ENCODE results near the gene CREB3.

Gene CREB3

GRCh38 chr9:35776018-35776417 lies 43.6 kb downstream of the CREB3 start:
- no peak for TF ChIP-seq CTCF (IDR thresholded peaks at IDR 0.05; ENCODE audit: extremely low read depth, missing control alignments)
- no peak for DNase-seq (ENCODE audit: low spot score)

- no peak for TF ChIP-seq CTCF (IDR thresholded peaks at IDR 0.05; ENCODE audit: extremely low read depth, missing control alignments)
- no peak for DNase-seq (ENCODE audit: low spot score)
These were observed 46.0 kb downstream of the CREB3 start for GRCh38 chr9:35778496-35778895.

GRCh38 chr9:35781066-35781465 lies 48.6 kb downstream of the CREB3 start:
- no peak for DNase-seq (ENCODE audit: low spot score)
- no peak for TF ChIP-seq CTCF (IDR thresholded peaks at IDR 0.05; ENCODE audit: extremely low read depth, missing control alignments)

- TF ChIP-seq CTCF (IDR thresholded peaks at IDR 0.05; ENCODE audit: extremely low read depth, missing control alignments), result no peak
- no peak for DNase-seq (ENCODE audit: low spot score)
These were observed 51.0 kb downstream of the CREB3 start for GRCh38 chr9:35783418-35783817.

All from GM20000 (cell line).